Right atrium auricular region (tissue), 2 donors: ENCODE results near the gene RYR1. TPM values are rescaled to one million over a fixed set of nuclear protein-coding genes. Genes with fewer than 3 reads are reported as not detected.

ENCODE experiments used
- DNase-seq: peaks from one replicate; pipeline ENCODE4 v3.0.0-alpha.2; 2019; ENCODE audit warnings: low spot score
- H3K27ac ChIP-seq, 2 donors: fragments of 200-600 bp; sonication (generic); 1 replicate in 1 of 2; 2 replicates in 1 of 2; pipeline ENCODE4 v1.5.1; 2016 to 2019
- H3K27me3 ChIP-seq, 2 donors: fragments of 200-600 bp; sonication (generic); one replicate each; pipeline versions ENCODE4 v1.5.1 to v1.6.0; 2017 to 2019
- H3K36me3 ChIP-seq: fragments of 200-600 bp; sonication (generic); one replicate; pipeline ENCODE4 v1.5.1; 2016
- H3K4me1 ChIP-seq, 2 donors: fragments of 200-600 bp; sonication (generic); one replicate each; pipeline versions ENCODE4 v1.5.1 to v1.6.0; 2017 to 2019
- H3K4me3 ChIP-seq, 2 donors: fragments of 200-600 bp; sonication (generic); 1 replicate in 1 of 2; 2 replicates in 1 of 2; pipeline ENCODE4 v1.5.1; 2017 to 2019; ENCODE audit warnings: mild to moderate bottlenecking in 1 of 2, moderate library complexity in 1 of 2
- H3K9me3 ChIP-seq, 2 donors: fragments of 200-600 bp; sonication (generic); one replicate each; pipeline ENCODE4 v1.5.1; 2019
- total RNA-seq, 2 donors: library from RNA; depleted of rRNA; stranded (reverse); fragments of >200 nt; gene quantifications; one replicate each; pipeline ENCODE4 v1.1.0, GENCODE V29; 2016
- TF ChIP-seq, protein P1 (sequence below), 2 donors: fragments of 200-600 bp; sonication (generic); IDR thresholded peaks; one replicate each; pipeline ENCODE4 v1.5.1; 2019; ENCODE audit warnings: antibody characterized with exemption in 2 of 2

The RYR1 gene
- total RNA-seq, 2 donors from 2014 or later: 0.33 to 1.7 TPM

DNA sequence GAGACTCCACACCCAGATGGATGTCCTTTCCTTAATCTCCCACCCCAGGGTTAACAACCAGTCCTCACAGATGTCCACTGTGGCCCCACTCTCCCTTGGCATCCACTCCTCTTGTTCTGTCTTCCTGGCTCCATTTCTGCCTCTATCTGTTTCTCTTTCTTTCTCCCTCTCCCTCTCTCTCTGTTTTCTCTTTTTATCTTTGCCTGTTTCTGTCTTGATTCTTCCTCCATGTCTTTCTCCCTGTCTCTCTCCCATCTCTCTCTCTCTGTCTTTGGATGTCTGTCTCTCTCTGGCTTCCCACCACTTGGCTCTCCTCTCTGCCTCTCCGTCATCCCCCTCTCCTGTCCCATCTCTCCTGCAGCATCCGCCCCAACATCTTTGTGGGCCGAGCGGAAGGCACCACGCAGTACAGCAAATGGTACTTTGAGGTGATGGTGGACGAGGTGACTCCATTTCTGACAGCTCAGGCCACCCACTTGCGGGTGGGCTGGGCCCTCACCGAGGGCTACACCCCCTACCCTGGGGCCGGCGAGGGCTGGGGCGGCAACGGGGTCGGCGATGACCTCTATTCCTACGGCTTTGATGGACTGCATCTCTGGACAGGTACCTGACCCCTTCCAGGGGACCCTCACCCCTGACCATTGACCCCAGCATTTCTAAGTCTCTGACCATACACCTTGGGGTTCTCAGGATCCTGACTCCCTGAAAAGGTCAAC is 24.4 kb downstream of the RYR1 start:
- Histone ChIP-seq H3K9me3 (no peaks in the 10 kb centered on the region), H3K27me3 (no peaks in the 10 kb centered on the region), H3K4me1 (no peaks in the 10 kb centered on the region), H3K27ac (no peak overlapping the region), H3K36me3 (no peaks in the 10 kb centered on the region), H3K4me3 (no peak overlapping the region)
- TF ChIP-seq, protein P1, sequence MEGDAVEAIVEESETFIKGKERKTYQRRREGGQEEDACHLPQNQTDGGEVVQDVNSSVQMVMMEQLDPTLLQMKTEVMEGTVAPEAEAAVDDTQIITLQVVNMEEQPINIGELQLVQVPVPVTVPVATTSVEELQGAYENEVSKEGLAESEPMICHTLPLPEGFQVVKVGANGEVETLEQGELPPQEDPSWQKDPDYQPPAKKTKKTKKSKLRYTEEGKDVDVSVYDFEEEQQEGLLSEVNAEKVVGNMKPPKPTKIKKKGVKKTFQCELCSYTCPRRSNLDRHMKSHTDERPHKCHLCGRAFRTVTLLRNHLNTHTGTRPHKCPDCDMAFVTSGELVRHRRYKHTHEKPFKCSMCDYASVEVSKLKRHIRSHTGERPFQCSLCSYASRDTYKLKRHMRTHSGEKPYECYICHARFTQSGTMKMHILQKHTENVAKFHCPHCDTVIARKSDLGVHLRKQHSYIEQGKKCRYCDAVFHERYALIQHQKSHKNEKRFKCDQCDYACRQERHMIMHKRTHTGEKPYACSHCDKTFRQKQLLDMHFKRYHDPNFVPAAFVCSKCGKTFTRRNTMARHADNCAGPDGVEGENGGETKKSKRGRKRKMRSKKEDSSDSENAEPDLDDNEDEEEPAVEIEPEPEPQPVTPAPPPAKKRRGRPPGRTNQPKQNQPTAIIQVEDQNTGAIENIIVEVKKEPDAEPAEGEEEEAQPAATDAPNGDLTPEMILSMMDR (IDR thresholded peaks at IDR 0.05): no peak
- DNase-seq: no peak

DNA sequence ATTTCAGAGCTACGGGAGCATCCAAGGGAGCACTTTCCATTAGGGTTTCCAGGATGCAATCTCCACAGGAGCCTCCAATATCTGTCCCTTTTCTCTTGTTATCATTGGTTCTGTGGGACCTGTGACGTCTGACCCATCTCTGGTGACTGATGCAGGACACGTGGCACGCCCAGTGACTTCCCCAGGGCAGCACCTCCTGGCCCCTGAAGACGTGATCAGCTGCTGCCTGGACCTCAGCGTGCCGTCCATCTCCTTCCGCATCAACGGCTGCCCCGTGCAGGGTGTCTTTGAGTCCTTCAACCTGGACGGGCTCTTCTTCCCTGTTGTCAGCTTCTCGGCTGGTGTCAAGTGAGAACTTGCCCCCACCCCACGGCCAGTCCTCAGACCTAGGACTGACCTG is 25.5 kb downstream of the RYR1 start:
- DNase-seq: no peak
- no peak overlapping the region for H3K27ac ChIP-seq

DNA sequence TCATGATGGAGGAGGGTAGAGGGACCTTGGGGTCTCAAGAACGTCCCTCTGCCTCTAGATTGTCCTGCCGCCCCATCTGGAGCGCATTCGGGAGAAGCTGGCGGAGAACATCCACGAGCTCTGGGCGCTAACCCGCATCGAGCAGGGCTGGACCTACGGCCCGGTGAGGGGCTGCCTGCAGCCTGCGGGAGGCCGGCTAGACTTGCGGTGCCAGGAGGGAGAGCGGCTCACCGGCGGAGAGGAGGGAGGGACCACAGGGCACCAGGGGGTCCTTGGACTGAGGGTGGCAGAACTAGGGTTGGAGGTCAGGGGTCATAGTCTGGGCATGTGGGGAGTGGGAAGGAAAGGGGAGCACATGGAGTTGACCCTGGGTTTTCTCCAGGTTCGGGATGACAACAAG is 29.9 kb downstream of the RYR1 start:
- DNase-seq: no peak
- no peak overlapping the region for H3K4me3 ChIP-seq
- TF ChIP-seq, protein P1 (IDR thresholded peaks at IDR 0.05): no peak
- H3K9me3 ChIP-seq: no peaks in the 10 kb centered on the region
- no peaks in the 10 kb centered on the region for H3K36me3 ChIP-seq
- no peaks in the 10 kb centered on the region for H3K4me1 ChIP-seq
- no peak overlapping the region for H3K27ac ChIP-seq
- H3K27me3 ChIP-seq: no peaks in the 10 kb centered on the region

More for the DNA sequence above, 25.5 kb downstream of the RYR1 start:
- Histone ChIP-seq H3K36me3 (no peaks in the 10 kb centered on the region), H3K4me3 (no peak overlapping the region), H3K4me1 (no peaks in the 10 kb centered on the region), H3K27me3 (no peaks in the 10 kb centered on the region), H3K9me3 (no peaks in the 10 kb centered on the region)
- TF ChIP-seq, protein P1 (IDR thresholded peaks at IDR 0.05): no peak

DNA sequence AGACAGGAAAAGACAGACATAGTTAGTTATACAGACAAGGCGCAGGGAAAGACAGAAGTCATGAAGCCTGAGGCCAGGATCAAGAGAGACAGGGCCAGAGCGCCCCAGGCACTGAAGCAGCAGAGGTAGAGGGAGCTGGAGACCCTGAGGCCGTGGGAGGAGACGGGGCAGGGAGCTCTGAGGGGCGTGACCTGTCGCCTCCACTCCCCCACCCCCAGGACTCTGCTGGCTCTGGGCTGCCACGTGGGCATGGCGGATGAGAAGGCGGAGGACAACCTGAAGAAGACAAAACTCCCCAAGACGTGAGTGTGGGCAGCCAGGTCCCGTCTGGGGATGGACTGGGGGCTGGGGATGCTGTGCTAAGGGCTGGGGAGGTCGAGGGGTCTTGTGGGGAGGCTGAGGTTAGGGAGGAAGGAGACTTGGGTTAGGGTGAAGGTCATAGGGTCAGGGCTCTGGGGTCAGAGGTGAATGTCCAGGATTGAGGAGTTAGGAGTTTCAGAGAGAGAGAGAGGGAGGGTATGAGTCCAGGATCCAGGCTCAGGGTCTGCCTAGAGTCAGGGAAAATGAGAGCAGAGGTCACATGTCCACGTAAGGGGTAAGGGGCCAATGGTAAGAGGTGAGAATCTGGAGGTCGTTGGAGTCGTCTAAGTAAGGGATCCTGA is 31.1 kb downstream of the RYR1 start:
- TF ChIP-seq, protein P1 (IDR thresholded peaks at IDR 0.05): no peak
- Histone ChIP-seq H3K9me3 (no peaks in the 10 kb centered on the region), H3K36me3 (no peaks in the 10 kb centered on the region), H3K4me3 (no peak overlapping the region), H3K4me1 (no peaks in the 10 kb centered on the region), H3K27ac (no peak overlapping the region), H3K27me3 (no peaks in the 10 kb centered on the region)
- no peak for DNase-seq

DNA sequence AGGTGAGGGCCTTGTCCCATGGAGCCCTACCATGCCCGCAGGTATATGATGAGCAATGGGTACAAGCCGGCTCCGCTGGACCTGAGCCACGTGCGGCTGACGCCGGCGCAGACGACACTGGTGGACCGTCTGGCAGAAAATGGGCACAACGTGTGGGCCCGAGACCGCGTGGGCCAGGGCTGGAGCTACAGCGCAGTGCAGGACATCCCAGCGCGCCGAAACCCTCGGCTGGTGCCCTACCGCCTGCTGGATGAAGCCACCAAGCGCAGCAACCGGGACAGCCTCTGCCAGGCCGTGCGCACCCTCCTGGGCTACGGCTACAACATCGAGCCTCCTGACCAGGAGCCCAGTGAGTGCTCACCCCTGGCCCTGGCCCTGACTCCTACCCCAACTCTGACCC is 32.6 kb downstream of the RYR1 start:
- Histone ChIP-seq H3K4me3 (no peak overlapping the region), H3K27me3 (no peaks in the 10 kb centered on the region), H3K9me3 (no peaks in the 10 kb centered on the region), H3K27ac (no peak overlapping the region), H3K36me3 (no peaks in the 10 kb centered on the region), H3K4me1 (no peaks in the 10 kb centered on the region)
- no peak for DNase-seq
- TF ChIP-seq, protein P1 (IDR thresholded peaks at IDR 0.05): no peak
